H1 (cell line): ENCODE measurements around the gene PFDN4. TPM values are rescaled to one million over a fixed set of nuclear protein-coding genes. Genes with fewer than 3 reads are reported as not detected.

ENCODE experiments used
- CTCF ChIA-PET: fragments of 300-600 bp; sonication (Branson Sonifier 250); formaldehyde crosslinking; loops from one replicate; lab custom pipeline; 2021; ENCODE audit not compliant: partially characterized antibody; lab: Charles Lee
- POLR2A ChIA-PET: fragments of 300-600 bp; sonication (Branson Sonifier 250); formaldehyde crosslinking; loops from one replicate; lab custom pipeline; 2021; ENCODE audit warnings: inconsistent platforms; ENCODE audit not compliant: partially characterized antibody; lab: Charles Lee
- DNase-seq, 2 experiments: peaks; one replicate each; pipeline versions ENCODE4 v3.0.0 to v3.0.0-alpha.2; 2010 to 2022; ENCODE audit warnings: low spot score in 2 of 2, low read depth in 1 of 2, mixed read lengths in 1 of 2
- FAIRE-seq: peaks from 2 replicates; lab custom pipeline; 2011; peaks lifted over from hg19 to GRCh38; lab: Jason Lieb, UNC
- H2AFZ ChIP-seq: 2 replicates; pipeline ENCODE4 v1.8.1; 2012; ENCODE audit warnings: low read length, inconsistent platforms
- H2AK5ac ChIP-seq: 2 replicates; pipeline ENCODE4 v1.6.1; 2013; ENCODE audit warnings: low read depth, low read length
- H2BK120ac ChIP-seq: replicated peaks from 2 replicates; pipeline ENCODE3; 2013; ENCODE audit warnings: low read depth, low read length, inconsistent platforms
- H2BK12ac ChIP-seq: 2 replicates; pipeline ENCODE4 v1.6.1; 2013; ENCODE audit warnings: low read depth, low read length
- H2BK15ac ChIP-seq: 2 replicates; pipeline ENCODE4 v1.6.1; 2013; ENCODE audit warnings: low read length
- H2BK20ac ChIP-seq: 2 replicates; pipeline ENCODE4 v1.6.1; 2013; ENCODE audit warnings: low read length
- H2BK5ac ChIP-seq: 2 replicates; pipeline ENCODE4 v1.6.1; 2013; ENCODE audit warnings: low read depth, low read length
- H3K14ac ChIP-seq: 2 replicates; pipeline ENCODE4 v1.6.1; 2013; ENCODE audit warnings: inconsistent platforms; ENCODE audit not compliant: insufficient read length
- H3K18ac ChIP-seq: 2 replicates; pipeline ENCODE4 v1.6.1; 2013; ENCODE audit warnings: low read length; ENCODE audit errors: extremely low read depth
- H3K23ac ChIP-seq: 2 replicates; pipeline ENCODE4 v1.6.1; 2013; ENCODE audit warnings: inconsistent platforms; ENCODE audit not compliant: insufficient read length
- H3K23me2 ChIP-seq: 2 replicates; pipeline ENCODE4 v1.6.1; 2013; ENCODE audit warnings: low read depth, low read length
- H3K27ac ChIP-seq: 2 replicates; pipeline ENCODE4 v1.6.1; 2011; ENCODE audit warnings: low read depth, low read length, inconsistent platforms
- H3K27me3 ChIP-seq, 4 experiments: replicated peaks in 1 of 4; 1 replicate in 1 of 4; 2 replicates in 3 of 4; pipeline versions ENCODE4 v1.6.1 to v1.8.1; 2011 to 2013; ENCODE audit warnings: low read length in 3 of 4, mild to moderate bottlenecking in 3 of 4, inconsistent platforms in 2 of 4, mixed read lengths in 2 of 4, moderate library complexity in 1 of 4; ENCODE audit not compliant: control insufficient read depth in 3 of 4, insufficient read depth in 3 of 4; ENCODE audit errors: extremely low read depth in 1 of 4
- H3K36me3 ChIP-seq, 4 experiments: 2 replicates each; pipeline versions ENCODE4 v1.6.1 to v1.8.1; 2011 to 2013; ENCODE audit warnings: mild to moderate bottlenecking in 4 of 4, low read length in 3 of 4, moderate library complexity in 2 of 4, control low read depth in 1 of 4, inconsistent platforms in 1 of 4; ENCODE audit not compliant: insufficient read depth in 4 of 4, control insufficient read depth in 2 of 4
- H3K4ac ChIP-seq: replicated peaks from 2 replicates; pipeline ENCODE3; 2013; ENCODE audit warnings: low read length, low read depth, mixed read lengths, inconsistent platforms; ENCODE audit not compliant: insufficient read length
- H3K4me1 ChIP-seq, 4 experiments: replicated peaks in 1 of 4; 1 replicate in 1 of 4; 2 replicates in 3 of 4; pipeline versions ENCODE4 v1.6.1 to v1.8.1; 2011 to 2013; ENCODE audit warnings: low read length in 3 of 4, inconsistent platforms in 2 of 4, mixed read lengths in 1 of 4; ENCODE audit not compliant: insufficient read depth in 4 of 4, control insufficient read depth in 3 of 4
- H3K4me2 ChIP-seq, 2 experiments: 2 replicates each; pipeline versions ENCODE4 v1.6.1 to v1.8.1; 2011 to 2013; ENCODE audit warnings: low read depth in 2 of 2, low read length in 2 of 2, control low read depth in 1 of 2, inconsistent platforms in 1 of 2, mild to moderate bottlenecking in 1 of 2; ENCODE audit not compliant: insufficient read depth in 1 of 2
- H3K4me3 ChIP-seq, 4 experiments: fragments of 200-600, 300-600 bp in 1 of 4; sonication (generic), shearing (Covaris generic), sonication (Bioruptor Twin) in 1 of 4; 2 replicates each; pipeline versions ENCODE4 v1.5.1 to v1.8.1; 2011 to 2016; ENCODE audit warnings: low read length in 4 of 4, low read depth in 3 of 4, control low read depth in 2 of 4, inconsistent platforms in 2 of 4, mild to moderate bottlenecking in 2 of 4, mixed read lengths in 1 of 4, moderate library complexity in 1 of 4; ENCODE audit not compliant: insufficient read depth in 2 of 4; ENCODE audit errors: extremely low read depth in 1 of 4
- H3K56ac ChIP-seq: replicated peaks from 2 replicates; pipeline ENCODE3; 2013; ENCODE audit warnings: low read depth, mild to moderate bottlenecking, mixed read lengths, low read length, inconsistent platforms; ENCODE audit not compliant: insufficient read length
- H3K79me1 ChIP-seq: 2 replicates; pipeline ENCODE4 v1.6.1; 2013; ENCODE audit warnings: low read depth, low read length, control low read depth
- H3K79me2 ChIP-seq, 2 experiments: 2 replicates each; pipeline versions ENCODE4 v1.6.1 to v1.8.1; 2012 to 2013; ENCODE audit warnings: low read length in 2 of 2, mild to moderate bottlenecking in 2 of 2, inconsistent platforms in 1 of 2; ENCODE audit not compliant: insufficient read depth in 2 of 2, control insufficient read depth in 1 of 2
- H3K9ac ChIP-seq, 4 experiments: replicated peaks in 1 of 4; 1 replicate in 1 of 4; 2 replicates in 3 of 4; pipeline versions ENCODE4 v1.6.1 to v1.8.1; 2011 to 2013; ENCODE audit warnings: low read depth in 3 of 4, low read length in 3 of 4, control low read depth in 2 of 4, mild to moderate bottlenecking in 2 of 4, moderate library complexity in 2 of 4, inconsistent platforms in 1 of 4; ENCODE audit errors: extremely low read depth in 1 of 4
- H3K9me3 ChIP-seq, 2 experiments: 2 replicates each; pipeline versions ENCODE4 v1.6.1 to v1.8.1; 2012 to 2013; ENCODE audit warnings: mild to moderate bottlenecking in 2 of 2, moderate library complexity in 2 of 2, control low read depth in 1 of 2, inconsistent platforms in 1 of 2, low read depth in 1 of 2, low read length in 1 of 2, mixed read lengths in 1 of 2; ENCODE audit not compliant: insufficient read depth in 2 of 2
- H4K20me1 ChIP-seq, 2 experiments: replicated peaks in 1 of 2; 2 replicates each; pipeline versions ENCODE3 to v1.8.1; 2011 to 2013; ENCODE audit warnings: inconsistent platforms in 2 of 2, low read length in 2 of 2, mild to moderate bottlenecking in 1 of 2; ENCODE audit not compliant: insufficient read depth in 2 of 2, control insufficient read depth in 1 of 2
- H4K5ac ChIP-seq: 2 replicates; pipeline ENCODE4 v1.6.1; 2013; ENCODE audit warnings: low read length, low read depth, mixed read lengths, inconsistent platforms; ENCODE audit not compliant: insufficient read length
- H4K8ac ChIP-seq: 2 replicates; pipeline ENCODE4 v1.8.0; 2013; ENCODE audit warnings: mild to moderate bottlenecking, moderate library complexity, low read length, inconsistent platforms; ENCODE audit not compliant: insufficient read depth; ENCODE audit errors: extremely low read depth
- H4K91ac ChIP-seq: replicated peaks from 2 replicates; pipeline ENCODE3; 2013; ENCODE audit warnings: low read length, mixed read lengths, inconsistent platforms; ENCODE audit not compliant: insufficient read length
- CBX8 ChIP-seq: fragments of 300-800, 300-1000 bp; sonication (generic); IDR thresholded peaks from 2 replicates; pipeline ENCODE4 v1.7.1; 2016; ENCODE audit warnings: low read depth, low read length, borderline replicate concordance
- CEBPB ChIP-seq: IDR thresholded peaks from 2 replicates; pipeline ENCODE4 v1.6.1; 2012; ENCODE audit warnings: low read depth, low read length
- CTBP2 ChIP-seq: IDR thresholded peaks from 2 replicates; pipeline ENCODE4 v1.7.0; 2011; ENCODE audit warnings: borderline replicate concordance, mild to moderate bottlenecking, moderate library complexity, mixed read lengths, low read length; ENCODE audit not compliant: insufficient read depth, insufficient read length
- GABPA ChIP-seq: IDR thresholded peaks from 2 replicates; pipeline ENCODE4 v1.6.1; 2011; ENCODE audit warnings: mild to moderate bottlenecking, low read length, moderate library complexity, borderline replicate concordance; ENCODE audit not compliant: insufficient read depth
- GTF2F1 ChIP-seq: IDR thresholded peaks from 2 replicates; pipeline ENCODE4 v1.6.1; 2012; ENCODE audit warnings: low read depth, low read length, improper control_type of control experiment, borderline replicate concordance
- JUN ChIP-seq: IDR thresholded peaks from 2 replicates; pipeline ENCODE4 v1.6.1; 2011; ENCODE audit warnings: low read depth, mild to moderate bottlenecking, improper control_type of control experiment, low read length
- KDM5A ChIP-seq: fragments of 200-600 bp; IDR thresholded peaks from 2 replicates; pipeline ENCODE4 v1.7.1; 2012; ENCODE audit warnings: mild to moderate bottlenecking, low read length, inconsistent platforms, mixed read lengths
- POLR2AphosphoS5 ChIP-seq: IDR thresholded peaks from 2 replicates; pipeline ENCODE4 v1.6.1; 2011; ENCODE audit warnings: low read depth, low read length
- RAD21 ChIP-seq, 2 experiments: IDR thresholded peaks in 1 of 2; conservative IDR thresholded peaks in 1 of 2; 2 replicates each; pipeline ENCODE4 v1.6.1; 2011; ENCODE audit warnings: low read depth in 2 of 2, low read length in 2 of 2, improper control_type of control experiment in 1 of 2, inconsistent platforms in 1 of 2, mild to moderate bottlenecking in 1 of 2, moderate library complexity in 1 of 2
- SIRT6 ChIP-seq: IDR thresholded peaks from one replicate; pipeline ENCODE4 v1.7.1; 2012; ENCODE audit warnings: low read length, inconsistent platforms
- SRF ChIP-seq: IDR thresholded peaks from 2 replicates; pipeline ENCODE4 v1.6.1; 2011; ENCODE audit warnings: mild to moderate bottlenecking, low read depth, low read length, moderate library complexity
- TCF12 ChIP-seq: IDR thresholded peaks from 2 replicates; pipeline ENCODE4 v1.6.1; 2011; ENCODE audit warnings: low read depth, mild to moderate bottlenecking, low read length
- USF2 ChIP-seq: IDR thresholded peaks from 2 replicates; pipeline ENCODE4 v1.6.1; 2011; ENCODE audit warnings: low read length, improper control_type of control experiment
- WGBS, 2 experiments: shearing (Covaris generic) in 1 of 2; methylation state at CpG; one replicate each; pipeline versions ENCODE4 v1.1.6 to v1.1.7; 2013 to 2015; ENCODE audit warnings: low lambda C conversion rate in 2 of 2, mixed read lengths in 2 of 2, inconsistent platforms in 1 of 2, low coverage in 1 of 2, missing lambda C conversion rate in 1 of 2; ENCODE audit not compliant: insufficient replicate concordance in 2 of 2, insufficient coverage in 1 of 2, insufficient read length in 1 of 2; ENCODE audit errors: extremely low coverage in 1 of 2, missing lambda C conversion rate in 1 of 2; 5-methylcytosine and 5-hydroxymethylcytosine counted together
- polyA plus RNA-seq, 7 experiments: library from polyadenylated mRNA; depleted of rRNA in 3 of 7; stranded (reverse) in 5 of 7; unstranded in 2 of 7; fragments of >200 nt in 5 of 7; fragments of 200-250 nt in 2 of 7; gene quantifications; 1 replicate in 5 of 7; 2 replicates in 1 of 7; 4 replicates in 1 of 7; pipeline versions ENCODE4 v1.2.1 to v1.2.3, GENCODE V29; 2011 to 2013; ENCODE audit warnings: missing spikeins in 2 of 7, mixed read lengths in 2 of 7
- total RNA-seq: library from RNA; stranded (reverse); fragmentation: NEBNext Ultra II Directional; extraction: Animal tissue kit (Norgen Biotek cat#: 25700); gene quantifications from 2 replicates; pipeline ENCODE4 v1.2.1, GENCODE V29; 2021

Gene PFDN4
- total and polyA plus RNA-seq, 2 of the 8 experiments (the other 6 are each of a cell fraction or from before 2014, with no cell fraction given) = 41.9 to 96.8 TPM

GRCh38 chr20:54205450-54205849, 2.4 kb upstream of the PFDN4 start:
- Histone ChIP-seq H4K8ac (no peak overlapping the region), H2BK120ac (no peak overlapping the region), H3K4me3 (no peak overlapping the region), H3K79me1 (no peaks in the 10 kb centered on the region; the same call in 1 of the 2 replicates), H3K4ac (no peak overlapping the region), H2BK20ac (no peak overlapping the region), H2AFZ (no peak overlapping the region), H3K27ac (no peak overlapping the region), H2BK5ac (no peak overlapping the region), H3K9me3 (no peaks in the 10 kb centered on the region), H2BK15ac (no peak overlapping the region), H4K91ac (no peak overlapping the region), H2AK5ac (no peak overlapping the region), H3K14ac (no peak overlapping the region), H3K27me3 (no peaks in the 10 kb centered on the region), H3K9ac (no peak overlapping the region), H3K36me3 (no peaks in the 10 kb centered on the region), H3K56ac (no peak overlapping the region), H3K23me2 (peaks cover 8% of the 10 kb centered on the region; the same call in 1 of the 2 replicates), H4K20me1 (peaks cover 0 to 2% of the 10 kb centered on the region in 2 experiments), H4K5ac (no peak overlapping the region), H3K23ac (no peak overlapping the region), H3K4me2 (no peak overlapping the region), H3K4me1 (peaks cover 0 to 4% (median 3%) of the 10 kb centered on the region in 4 experiments; a peak in 3 of 7 replicates), H3K79me2 (peaks cover 12 to 25% of the 10 kb centered on the region in 2 experiments), H3K18ac (no peak overlapping the region), H2BK12ac (no peak overlapping the region)
- ChIA-PET POLR2A (interaction anchor here (1.0 kb wide), 1 partner anchor 453 kb away, joined by 3 read pairs; no protein-coding TSS in a partner anchor), CTCF (interaction anchor here (0.6 to 23.7 kb wide), 8 partner anchors 9 to 443 kb away, joined by 3 to 591 read pairs (median 4); no protein-coding TSS in a partner anchor)
- WGBS, 2 experiments = 92% methylated on average over 8 of the region's 8 CpGs; no CpG with 5 or more reads in 1 of the 2 experiments
- FAIRE-seq (no peak), DNase-seq (no peak)
- TF ChIP-seq TCF12 (no peak), CEBPB (no peak), GTF2F1 (no peak), KDM5A (no peak), USF2 (no peak), POLR2AphosphoS5 (no peak), CTBP2 (no peak), JUN (no peak), SIRT6 (no peak), GABPA (no peak), CBX8 (no peak), RAD21 (IDR thresholded peaks at IDR 0.05 in 1 of 2, conservative IDR thresholded peaks at IDR 0.05 in 1 of 2; ENCODE audit: low read depth in 2 of 2, low read length in 2 of 2) (no peak), SRF (no peak)
